Parathyroid adenoma (tissue), 2 donors: ENCODE results near the gene MYO9A.
A peak's percentile ranks its signal among the peaks of the same experiment; 100 is the strongest.

ENCODE experiments used
- H2AFZ ChIP-seq: fragments of 300-600 bp; sonication (generic); one replicate; pipeline ENCODE4 v1.7.0; 2017; ENCODE audit warnings: antibody characterized with exemption, mild to moderate bottlenecking
- H3K27ac ChIP-seq: fragments of 300-600 bp; sonication (generic); one replicate; pipeline ENCODE4 v1.7.0; 2017
- H3K27me3 ChIP-seq: fragments of 300-600 bp; sonication (generic); one replicate; pipeline ENCODE4 v1.7.0; 2017; ENCODE audit warnings: low read length; ENCODE audit not compliant: control insufficient read depth, insufficient read depth
- H3K36me3 ChIP-seq: fragments of 300-600 bp; sonication (generic); one replicate; pipeline ENCODE4 v1.7.0; 2017; ENCODE audit warnings: low read length; ENCODE audit not compliant: control insufficient read depth, insufficient read depth
- H3K4me1 ChIP-seq: fragments of 300-600 bp; sonication (generic); one replicate; pipeline ENCODE4 v1.7.0; 2017; ENCODE audit warnings: control low read depth
- H3K4me2 ChIP-seq: fragments of 300-600 bp; sonication (generic); one replicate; pipeline ENCODE4 v1.7.0; 2017; ENCODE audit warnings: low read length
- H3K4me3 ChIP-seq: fragments of 300-600 bp; sonication (generic); one replicate; pipeline ENCODE4 v1.7.0; 2017; ENCODE audit warnings: low read depth, low read length
- H3K79me2 ChIP-seq: fragments of 300-600 bp; sonication (generic); one replicate; pipeline ENCODE4 v1.7.0; 2017; ENCODE audit warnings: control low read depth
- H3K9ac ChIP-seq: fragments of 300-600 bp; sonication (generic); one replicate; pipeline ENCODE4 v1.7.0; 2017; ENCODE audit warnings: mild to moderate bottlenecking
- H3K9me3 ChIP-seq: fragments of 300-600 bp; sonication (generic); one replicate; pipeline ENCODE4 v1.7.0; 2017; ENCODE audit warnings: low read length; ENCODE audit not compliant: control insufficient read depth
- TF ChIP-seq, protein P1 (sequence below): fragments of 300-600 bp; sonication (generic); IDR thresholded peaks from one replicate; pipeline ENCODE4 v1.7.0; 2017; ENCODE audit warnings: antibody characterized with exemption, mild to moderate bottlenecking
- donor health status: primary hyperparathyroidism.

MYO9A gene

DNA sequence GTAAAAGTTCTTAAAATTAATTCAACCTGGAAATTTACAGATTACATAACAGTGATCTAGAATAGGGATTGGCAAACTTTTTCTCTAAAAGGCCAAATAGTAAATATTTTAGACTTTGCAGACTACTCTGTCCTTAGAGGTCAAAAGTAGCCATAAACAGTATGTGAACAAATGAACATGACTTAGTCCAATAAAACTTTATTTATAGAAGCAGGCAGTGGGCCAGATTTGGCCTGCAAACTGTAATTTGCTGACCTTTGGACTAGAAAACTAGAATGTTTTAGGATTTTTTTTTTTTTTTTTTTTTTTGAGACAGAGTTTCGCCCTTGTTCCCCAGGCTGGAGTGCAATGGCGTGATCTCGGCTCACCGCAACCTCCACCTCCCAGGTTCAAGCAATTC, 12.3 kb upstream of the MYO9A start:
- H3K36me3 ChIP-seq = no peaks in the 10 kb centered on the region
- H3K4me2 ChIP-seq = no peak overlapping the region
- no peaks in the 10 kb centered on the region for H3K4me1 ChIP-seq
- no peaks in the 10 kb centered on the region for H3K79me2 ChIP-seq
- TF ChIP-seq, protein P1, sequence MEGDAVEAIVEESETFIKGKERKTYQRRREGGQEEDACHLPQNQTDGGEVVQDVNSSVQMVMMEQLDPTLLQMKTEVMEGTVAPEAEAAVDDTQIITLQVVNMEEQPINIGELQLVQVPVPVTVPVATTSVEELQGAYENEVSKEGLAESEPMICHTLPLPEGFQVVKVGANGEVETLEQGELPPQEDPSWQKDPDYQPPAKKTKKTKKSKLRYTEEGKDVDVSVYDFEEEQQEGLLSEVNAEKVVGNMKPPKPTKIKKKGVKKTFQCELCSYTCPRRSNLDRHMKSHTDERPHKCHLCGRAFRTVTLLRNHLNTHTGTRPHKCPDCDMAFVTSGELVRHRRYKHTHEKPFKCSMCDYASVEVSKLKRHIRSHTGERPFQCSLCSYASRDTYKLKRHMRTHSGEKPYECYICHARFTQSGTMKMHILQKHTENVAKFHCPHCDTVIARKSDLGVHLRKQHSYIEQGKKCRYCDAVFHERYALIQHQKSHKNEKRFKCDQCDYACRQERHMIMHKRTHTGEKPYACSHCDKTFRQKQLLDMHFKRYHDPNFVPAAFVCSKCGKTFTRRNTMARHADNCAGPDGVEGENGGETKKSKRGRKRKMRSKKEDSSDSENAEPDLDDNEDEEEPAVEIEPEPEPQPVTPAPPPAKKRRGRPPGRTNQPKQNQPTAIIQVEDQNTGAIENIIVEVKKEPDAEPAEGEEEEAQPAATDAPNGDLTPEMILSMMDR = no peak
- no peaks in the 10 kb centered on the region for H3K27me3 ChIP-seq
- H3K9me3 ChIP-seq = no peaks in the 10 kb centered on the region
- H3K9ac ChIP-seq = no peak overlapping the region
- no peak overlapping the region for H2AFZ ChIP-seq
- H3K4me3 ChIP-seq = no peak overlapping the region
- H3K27ac ChIP-seq = no peak overlapping the region

GRCh38 chr15:72128359-72128758, 10.4 kb upstream of the MYO9A start:
- Histone ChIP-seq H2AFZ (no peak overlapping the region), H3K27me3 (no peaks in the 10 kb centered on the region), H3K79me2 (peaks cover 3% of the 10 kb centered on the region), H3K36me3 (no peaks in the 10 kb centered on the region), H3K4me1 (no peaks in the 10 kb centered on the region), H3K4me2 (no peak overlapping the region), H3K4me3 (no peak overlapping the region), H3K27ac (no peak overlapping the region), H3K9me3 (no peaks in the 10 kb centered on the region), H3K9ac (no peak overlapping the region)
- TF ChIP-seq, protein P1 = no peak

- H3K27me3 ChIP-seq = no peaks in the 10 kb centered on the region
Measured at GRCh38 chr15:72127724-72128322, 9.9 kb upstream of the MYO9A start.

GRCh38 chr15:72124218-72124617, 6.3 kb upstream of the MYO9A start:
- H3K27me3 ChIP-seq = no peaks in the 10 kb centered on the region
- no peak overlapping the region for H3K4me2 ChIP-seq
- H3K4me1 ChIP-seq = no peaks in the 10 kb centered on the region
- H3K4me3 ChIP-seq = no peak overlapping the region
- no peaks in the 10 kb centered on the region for H3K36me3 ChIP-seq
- no peak overlapping the region for H3K27ac ChIP-seq
- H2AFZ ChIP-seq = no peak overlapping the region
- no peak overlapping the region for H3K9ac ChIP-seq
- H3K9me3 ChIP-seq = no peaks in the 10 kb centered on the region
- TF ChIP-seq, protein P1 = no peak
- peaks cover 3% of the 10 kb centered on the region for H3K79me2 ChIP-seq

More at GRCh38 chr15:72127724-72128322, 9.9 kb upstream of the MYO9A start:
- Histone ChIP-seq H3K79me2 (peaks cover 3% of the 10 kb centered on the region), H3K4me2 (no peak overlapping the region), H3K9me3 (no peaks in the 10 kb centered on the region), H3K9ac (no peak overlapping the region), H2AFZ (no peak overlapping the region), H3K27ac (no peak overlapping the region), H3K36me3 (no peaks in the 10 kb centered on the region), H3K4me1 (no peaks in the 10 kb centered on the region), H3K4me3 (no peak overlapping the region)
- TF ChIP-seq, protein P1 = no peak

DNA sequence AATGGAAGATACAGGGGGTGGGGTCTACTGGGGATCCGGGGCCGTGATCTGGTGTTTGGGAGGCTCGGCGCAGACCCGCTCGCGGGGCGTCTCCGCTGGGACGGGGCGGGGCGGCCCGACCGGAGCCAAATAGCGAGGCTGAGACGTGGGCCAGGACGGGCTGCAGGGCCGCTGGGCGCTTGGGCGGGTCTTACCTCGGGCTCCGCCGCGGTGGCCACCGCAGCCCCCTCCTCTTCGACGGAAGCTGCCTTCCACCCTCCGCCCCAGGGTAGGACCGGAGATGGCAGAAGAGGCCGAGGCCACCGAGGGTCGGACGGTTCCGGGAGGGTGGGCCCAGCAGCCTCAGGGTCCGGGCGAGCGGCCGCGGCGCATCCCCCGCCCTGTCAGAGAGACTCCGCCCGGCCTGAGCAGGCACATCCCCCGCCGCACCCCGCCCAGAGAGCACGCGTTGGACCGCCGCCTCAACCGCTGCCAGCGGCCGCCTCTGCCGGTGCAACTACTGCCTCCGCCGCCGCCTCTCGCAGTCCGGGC, 399 bp downstream of the MYO9A start:
- Histone ChIP-seq H3K4me3 (peak overlapping the region; percentile 70), H3K27ac (peak overlapping the region; percentile 72), H3K9ac (no peak overlapping the region), H3K9me3 (no peaks in the 10 kb centered on the region), H3K4me2 (peak overlapping the region; percentile 95), H2AFZ (peak overlapping the region; percentile 84), H3K27me3 (no peaks in the 10 kb centered on the region), H3K79me2 (peaks cover 3% of the 10 kb centered on the region), H3K4me1 (no peaks in the 10 kb centered on the region), H3K36me3 (no peaks in the 10 kb centered on the region)
- TF ChIP-seq, protein P1 = no peak
